Activated naive CD4-positive, alpha-beta T cell treated with anti-CD3 and anti-CD28 coated beads, Interleukin-2, amount 10 ng/mL, durations not matched to agents 7 days and 5 days (primary cell): ENCODE measurements around the gene DNAJB2.
A peak's percentile ranks its signal among the peaks of the same experiment; 100 is the strongest.

Experiments used
- CTCF ChIA-PET: fragments of 350-600 bp; sonication (Branson Sonifier 250); formaldehyde crosslinking; loops from one replicate; lab custom pipeline; 2021; ENCODE audit warnings: antibody characterized with exemption; lab: Charles Lee
- DNase-seq: peaks from one replicate; pipeline ENCODE4 v3.0.0-alpha.2; 2020
- H3K27ac Mint-ChIP-seq: one replicate; pipeline ENCODE4 v1.8.0; 2021; ENCODE audit warnings: mild to moderate bottlenecking, moderate library complexity, mixed read lengths
- H3K27me3 Mint-ChIP-seq: one replicate; pipeline ENCODE4 v1.8.0; 2021; ENCODE audit warnings: mild to moderate bottlenecking, mixed read lengths
- H3K36me3 Mint-ChIP-seq: one replicate; pipeline ENCODE4 v1.8.0; 2021; ENCODE audit warnings: mixed read lengths
- H3K4me1 Mint-ChIP-seq: one replicate; pipeline ENCODE4 v1.8.0; 2021; ENCODE audit warnings: mixed read lengths
- H3K4me3 Mint-ChIP-seq: one replicate; pipeline ENCODE4 v1.8.0; 2021; ENCODE audit warnings: mild to moderate bottlenecking, moderate library complexity, mixed read lengths
- H3K9me3 Mint-ChIP-seq: one replicate; pipeline ENCODE4 v1.8.0; 2021; ENCODE audit warnings: mixed read lengths

Gene DNAJB2

DNA sequence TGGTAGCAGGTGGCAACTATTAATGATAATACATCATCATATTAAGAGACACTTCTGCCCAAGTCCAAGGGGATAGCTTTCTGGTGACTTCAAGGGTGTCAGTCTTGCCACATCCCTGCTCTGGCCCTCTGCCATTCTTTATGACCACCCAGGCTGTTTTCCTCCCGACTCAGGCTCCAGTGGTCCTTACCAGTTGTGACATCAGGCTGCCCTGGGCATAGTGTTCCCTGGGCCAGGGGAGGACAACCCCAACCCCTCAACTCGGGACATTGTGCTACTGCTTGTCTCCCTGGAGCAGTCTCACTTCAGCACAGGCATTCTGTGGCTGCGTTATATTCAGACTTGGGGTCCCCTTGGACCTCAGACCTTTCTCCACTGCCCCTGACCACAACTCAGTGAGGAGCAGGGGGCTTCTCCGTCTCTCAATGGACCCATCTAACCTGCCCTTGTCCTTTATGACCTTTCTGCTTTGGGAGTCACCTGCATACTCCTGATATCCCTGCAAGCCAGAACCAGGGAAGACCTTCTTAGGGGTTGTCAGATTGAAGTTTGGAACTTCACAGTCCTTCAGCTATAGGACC lies 12.8 kb downstream of the DNAJB2 start:
- Mint-ChIP-seq H3K4me3 (no peak overlapping the region), H3K4me1 (peaks cover 20% of the 10 kb centered on the region), H3K9me3 (no peaks in the 10 kb centered on the region), H3K36me3 (no peaks in the 10 kb centered on the region), H3K27me3 (peaks cover 62% of the 10 kb centered on the region), H3K27ac (no peak overlapping the region)
- CTCF ChIA-PET: interaction anchor here (1.0 to 14.6 kb wide), 4 partner anchors 12 to 263 kb away, joined by 3 to 267 read pairs (median 50); partner anchors contain the start of genes DNAJB2, NHEJ1, TUBA4A and TUBA4B
- DNase-seq: no peak

GRCh38 chr2:219292616-219293015 lies 13.4 kb downstream of the DNAJB2 start:
- CTCF ChIA-PET: interaction anchor here (1.3 to 14.6 kb wide), 4 partner anchors 12 to 133 kb away, joined by 3 to 267 read pairs (median 50); partner anchors contain the start of genes DNAJB2, NHEJ1, TUBA4A and TUBA4B
- DNase-seq: no peak
- no peak overlapping the region for H3K4me3 Mint-ChIP-seq
- H3K4me1 Mint-ChIP-seq: peaks cover 23% of the 10 kb centered on the region
- H3K36me3 Mint-ChIP-seq: no peaks in the 10 kb centered on the region
- H3K27me3 Mint-ChIP-seq: peaks cover 68% of the 10 kb centered on the region
- H3K9me3 Mint-ChIP-seq: no peaks in the 10 kb centered on the region
- H3K27ac Mint-ChIP-seq: no peak overlapping the region

DNA sequence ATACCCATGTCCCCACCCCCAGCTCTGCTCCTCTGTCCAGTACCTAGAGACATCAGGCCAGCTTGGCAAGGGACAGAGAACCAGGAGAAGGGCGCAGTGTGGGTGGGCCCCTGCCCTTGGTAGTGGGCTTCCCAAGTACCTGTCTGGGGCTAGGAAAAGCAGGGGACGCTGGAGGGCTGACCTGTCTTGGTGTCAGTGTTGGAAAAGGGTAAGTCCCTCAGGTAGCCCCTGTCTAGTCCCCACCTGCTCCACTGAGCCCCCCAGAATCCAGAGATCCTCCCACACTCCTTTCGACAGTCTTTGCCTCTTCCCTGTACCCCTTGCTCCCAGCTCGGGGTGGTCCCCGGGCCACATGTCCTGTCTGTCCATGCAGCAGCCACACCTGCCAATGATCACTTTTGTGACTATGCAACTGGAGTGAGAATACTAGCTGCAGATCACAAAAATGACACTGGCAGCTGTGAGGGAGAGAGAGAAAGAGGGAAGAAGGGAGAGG lies 14.6 kb downstream of the DNAJB2 start:
- peaks cover 72% of the 10 kb centered on the region for H3K27me3 Mint-ChIP-seq
- peaks cover 31% of the 10 kb centered on the region for H3K4me1 Mint-ChIP-seq
- DNase-seq: no peak
- peak overlapping the region; percentile 44 for H3K4me3 Mint-ChIP-seq
- H3K36me3 Mint-ChIP-seq: no peaks in the 10 kb centered on the region
- no peaks in the 10 kb centered on the region for H3K9me3 Mint-ChIP-seq
- CTCF ChIA-PET: interaction anchor here (1.1 to 14.6 kb wide), 10 partner anchors 10 to 134 kb away, joined by 3 to 267 read pairs (median 8); partner anchors contain the start of genes DNAJB2, GLB1L, NHEJ1 and STK16
- no peak overlapping the region for H3K27ac Mint-ChIP-seq

DNA sequence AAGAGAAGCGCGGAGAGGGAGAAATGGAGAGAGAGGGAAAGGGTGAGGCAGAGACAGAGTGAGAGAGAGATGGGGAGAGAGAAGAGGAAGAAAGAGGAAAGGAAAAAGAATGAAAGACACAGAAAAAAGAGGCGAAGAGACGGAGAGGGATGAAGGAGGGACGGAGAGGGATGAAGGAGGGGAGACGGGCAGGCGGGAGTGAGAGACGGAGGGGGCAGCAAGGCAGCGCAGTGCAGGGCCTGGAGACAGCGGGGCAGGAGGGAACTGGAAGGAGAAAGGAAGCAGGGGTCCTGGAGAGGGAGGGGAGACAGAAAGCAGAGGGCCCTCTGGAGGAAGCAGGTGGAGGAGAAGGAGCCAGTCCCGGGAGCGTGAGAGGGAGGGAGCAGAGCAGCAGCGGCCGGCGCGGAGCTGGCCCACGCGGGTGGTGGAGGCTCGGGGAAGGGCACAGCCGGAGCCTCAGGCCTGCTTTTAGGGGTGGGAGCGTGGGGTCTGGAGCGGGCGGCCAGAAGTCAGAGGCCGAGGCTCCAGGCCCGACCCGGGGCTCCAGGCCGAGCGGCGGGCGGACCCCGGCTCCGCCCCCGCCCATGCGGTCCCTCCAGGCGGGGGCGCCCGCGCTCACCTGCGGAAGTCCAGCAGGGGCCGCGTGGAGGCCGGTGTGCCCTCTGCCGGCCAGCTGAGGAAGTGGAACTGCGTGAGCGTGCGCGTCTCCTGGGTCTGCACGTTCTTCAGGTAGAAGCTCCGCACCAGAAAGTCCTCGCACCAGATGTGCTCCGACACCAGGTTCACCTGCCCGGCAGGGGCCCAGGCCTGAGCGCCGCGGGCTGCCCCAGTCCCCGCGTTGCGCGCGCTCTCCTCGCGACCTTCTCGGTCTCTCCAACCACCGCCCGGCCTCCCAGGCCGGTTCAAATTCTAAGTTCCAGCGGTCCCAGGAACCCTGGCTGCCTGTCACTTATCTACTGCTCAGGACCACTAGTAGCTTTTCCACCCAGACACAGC lies 15.5 kb downstream of the DNAJB2 start:
- peak; percentile 90 for DNase-seq
- Mint-ChIP-seq H3K27ac (no peak overlapping the region), H3K27me3 (peaks cover 81% of the 10 kb centered on the region), H3K4me1 (peaks cover 36% of the 10 kb centered on the region), H3K9me3 (no peaks in the 10 kb centered on the region), H3K36me3 (no peaks in the 10 kb centered on the region), H3K4me3 (peak overlapping the region; percentile 47)
- CTCF ChIA-PET: interaction anchor here (0.6 to 14.6 kb wide), 48 partner anchors 8 to 275 kb away, joined by 3 to 267 read pairs (median 4); partner anchors contain the start of genes ANKZF1, ATG9A, CNPPD1 and DNAJB2

- Mint-ChIP-seq H3K27me3 (peaks cover 84% of the 10 kb centered on the region), H3K36me3 (no peaks in the 10 kb centered on the region), H3K4me3 (no peak overlapping the region), H3K9me3 (no peaks in the 10 kb centered on the region), H3K27ac (no peak overlapping the region), H3K4me1 (peaks cover 36% of the 10 kb centered on the region)
- CTCF ChIA-PET: interaction anchor here (1.1 to 14.6 kb wide), 17 partner anchors 16 to 237 kb away, joined by 3 to 267 read pairs (median 12); partner anchors contain the start of genes ANKZF1, ATG9A, DNAJB2 and GLB1L
- DNase-seq: no peak
Measured at GRCh38 chr2:219296142-219296541, 17.0 kb downstream of the DNAJB2 start.

GRCh38 chr2:219296631-219297391 lies 17.6 kb downstream of the DNAJB2 start:
- no peaks in the 10 kb centered on the region for H3K36me3 Mint-ChIP-seq
- H3K4me3 Mint-ChIP-seq: no peak overlapping the region
- DNase-seq: peak; percentile 38
- H3K4me1 Mint-ChIP-seq: peaks cover 36% of the 10 kb centered on the region
- CTCF ChIA-PET: interaction anchor here (1.1 to 14.6 kb wide), 10 partner anchors 16 to 238 kb away, joined by 3 to 267 read pairs (median 17); partner anchors contain the start of genes CNPPD1, DNAJB2, GLB1L and NHEJ1
- no peak overlapping the region for H3K27ac Mint-ChIP-seq
- H3K9me3 Mint-ChIP-seq: no peaks in the 10 kb centered on the region
- H3K27me3 Mint-ChIP-seq: peaks cover 86% of the 10 kb centered on the region

DNA sequence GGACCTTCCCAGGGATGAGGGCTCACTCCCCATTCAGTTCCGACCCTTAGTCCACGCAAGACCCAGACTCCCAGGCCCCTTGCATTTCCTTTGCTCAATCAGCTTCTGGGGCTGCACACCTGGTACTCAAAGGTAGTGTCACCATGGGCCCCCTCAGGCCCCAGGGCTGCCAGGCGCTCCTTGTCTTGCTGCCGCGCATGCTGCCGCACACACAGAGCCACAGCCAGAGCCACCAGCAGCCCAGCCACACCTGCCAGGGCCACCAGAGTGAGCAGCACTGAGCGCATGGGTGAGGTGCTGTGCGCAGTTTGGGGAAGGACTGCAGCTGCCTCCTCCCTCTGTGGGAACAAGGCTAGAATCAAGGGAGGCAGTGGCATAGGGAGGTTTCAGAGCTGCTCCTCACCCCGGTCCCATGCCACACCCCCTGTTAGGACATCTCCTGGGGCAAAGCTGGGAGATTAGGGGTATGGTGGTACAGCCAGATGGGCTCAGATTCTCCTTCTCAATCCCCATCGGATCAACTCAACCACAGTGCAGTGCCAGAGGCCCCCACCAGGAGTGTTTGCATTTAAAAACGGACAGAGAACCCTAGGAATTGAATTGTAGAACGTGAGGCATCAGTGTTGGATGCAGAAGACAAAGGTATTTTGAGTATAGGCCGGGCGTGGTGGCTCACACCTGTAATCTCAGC lies 18.7 kb downstream of the DNAJB2 start:
- Mint-ChIP-seq H3K27ac (no peak overlapping the region), H3K4me3 (no peak overlapping the region), H3K27me3 (peaks cover 86% of the 10 kb centered on the region), H3K4me1 (peaks cover 36% of the 10 kb centered on the region), H3K9me3 (no peaks in the 10 kb centered on the region), H3K36me3 (no peaks in the 10 kb centered on the region)
- CTCF ChIA-PET: interaction anchor here (0.8 to 14.6 kb wide), 11 partner anchors 9 to 240 kb away, joined by 3 to 267 read pairs (median 4); partner anchors contain the start of genes CNPPD1, DNAJB2 and NHEJ1
- no peak for DNase-seq

DNA sequence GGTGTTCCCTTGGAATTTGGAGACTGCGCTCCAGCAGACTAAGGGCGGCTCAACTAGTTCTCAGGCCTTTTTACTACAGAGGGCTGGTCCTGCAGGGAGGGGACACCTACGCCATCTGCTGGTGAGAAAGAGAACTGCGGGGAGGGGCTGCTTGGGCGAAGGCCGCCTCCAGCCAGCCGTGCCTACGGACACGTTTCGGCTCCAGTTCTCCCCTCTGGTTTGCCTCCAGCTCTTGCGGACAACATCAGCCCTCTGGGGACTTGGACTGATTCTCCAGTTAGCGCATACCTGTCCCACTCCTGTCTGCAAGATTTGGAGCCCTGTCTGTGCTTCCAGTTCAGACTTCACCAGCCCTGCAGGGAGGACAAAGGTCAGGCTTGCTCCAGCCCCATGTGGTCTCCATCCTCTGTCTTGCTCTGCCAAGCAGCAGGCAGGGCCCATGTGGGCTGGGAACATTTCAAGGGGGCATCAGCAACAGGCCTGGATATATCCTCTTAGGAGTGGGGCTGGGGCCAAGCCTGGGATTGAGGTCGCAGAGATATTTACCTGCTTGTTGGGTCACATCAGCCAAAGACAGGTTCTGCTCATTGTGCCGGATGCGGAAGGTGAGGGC lies 19.7 kb downstream of the DNAJB2 start:
- DNase-seq: peak; percentile 93
- H3K27ac Mint-ChIP-seq: no peak overlapping the region

DNA sequence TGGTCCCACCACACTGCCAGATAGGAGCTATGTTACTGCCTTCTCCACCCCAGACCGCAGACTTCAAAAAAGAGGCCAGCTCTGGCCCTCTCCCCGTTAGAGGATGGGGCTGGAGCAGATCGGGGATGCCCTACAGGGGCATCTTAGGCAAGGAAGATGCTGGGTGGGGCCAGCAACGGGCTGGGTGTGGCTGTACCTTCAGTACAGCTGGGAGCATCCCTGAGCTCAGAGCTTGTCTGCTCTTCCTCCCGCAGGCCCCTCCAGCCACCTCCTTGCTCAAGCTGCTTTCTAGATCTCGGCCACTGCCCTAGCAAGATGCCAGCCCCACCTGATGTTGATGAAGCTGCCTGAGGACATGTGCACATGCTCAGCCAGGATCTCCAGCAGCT lies 20.2 kb downstream of the DNAJB2 start:
- peaks cover 31% of the 10 kb centered on the region for H3K4me1 Mint-ChIP-seq
- no peaks in the 10 kb centered on the region for H3K36me3 Mint-ChIP-seq
- H3K4me3 Mint-ChIP-seq: no peak overlapping the region
- H3K9me3 Mint-ChIP-seq: no peaks in the 10 kb centered on the region
- peaks cover 84% of the 10 kb centered on the region for H3K27me3 Mint-ChIP-seq
- CTCF ChIA-PET: interaction anchor here (1.0 to 14.6 kb wide), 15 partner anchors 13 to 270 kb away, joined by 3 to 267 read pairs (median 4); partner anchors contain the start of genes ANKZF1, ATG9A, CNPPD1 and DNAJB2
- no peak for DNase-seq
- H3K27ac Mint-ChIP-seq: no peak overlapping the region

More for the DNA sequence above, 19.7 kb downstream of the DNAJB2 start:
- H3K4me1 Mint-ChIP-seq: peaks cover 36% of the 10 kb centered on the region
- no peaks in the 10 kb centered on the region for H3K9me3 Mint-ChIP-seq
- CTCF ChIA-PET: interaction anchor here (0.8 to 14.6 kb wide), 15 partner anchors 13 to 269 kb away, joined by 3 to 267 read pairs (median 4); partner anchors contain the start of genes ANKZF1, ATG9A, CNPPD1 and DNAJB2
- H3K36me3 Mint-ChIP-seq: no peaks in the 10 kb centered on the region
- H3K4me3 Mint-ChIP-seq: no peak overlapping the region
- peaks cover 89% of the 10 kb centered on the region for H3K27me3 Mint-ChIP-seq

DNA sequence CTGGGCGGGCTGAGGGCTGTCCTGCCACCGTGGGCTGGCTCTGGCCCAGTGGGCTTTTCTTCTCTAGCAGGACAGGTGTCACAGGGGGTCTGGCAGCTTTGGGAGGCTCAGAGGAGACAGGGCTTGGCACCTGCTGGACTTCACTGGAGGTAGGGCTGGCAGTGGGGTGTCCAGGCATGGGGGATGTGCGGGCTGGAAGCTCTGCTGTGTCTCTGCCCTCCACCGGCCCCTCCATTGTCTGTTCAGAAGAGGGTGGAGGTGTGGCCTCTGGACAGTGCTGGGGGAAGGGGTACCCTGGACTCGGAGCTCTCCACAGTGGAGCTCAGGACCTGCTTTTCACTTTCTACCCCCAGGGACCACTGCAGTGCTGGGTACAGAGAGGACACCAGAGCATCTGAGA lies 20.9 kb downstream of the DNAJB2 start:
- no peak for DNase-seq
- Mint-ChIP-seq H3K27me3 (peaks cover 81% of the 10 kb centered on the region), H3K4me1 (peaks cover 27% of the 10 kb centered on the region), H3K9me3 (no peaks in the 10 kb centered on the region), H3K36me3 (no peaks in the 10 kb centered on the region), H3K4me3 (no peak overlapping the region), H3K27ac (no peak overlapping the region)
- CTCF ChIA-PET: interaction anchor here (0.7 to 14.6 kb wide), 15 partner anchors 12 to 271 kb away, joined by 3 to 267 read pairs (median 4); partner anchors contain the start of genes ANKZF1, ATG9A, DNAJB2 and NHEJ1

GRCh38 chr2:219302412-219302968 lies 23.3 kb downstream of the DNAJB2 start:
- no peak for DNase-seq
- Mint-ChIP-seq H3K4me1 (peaks cover 14% of the 10 kb centered on the region), H3K36me3 (no peaks in the 10 kb centered on the region), H3K9me3 (no peaks in the 10 kb centered on the region), H3K27me3 (peaks cover 63% of the 10 kb centered on the region), H3K4me3 (no peak overlapping the region), H3K27ac (no peak overlapping the region)
- CTCF ChIA-PET: interaction anchor here (0.7 to 14.6 kb wide), 4 partner anchors 8 to 294 kb away, joined by 3 to 267 read pairs (median 3); partner anchors contain the start of genes DNAJB2 and DNPEP

DNA sequence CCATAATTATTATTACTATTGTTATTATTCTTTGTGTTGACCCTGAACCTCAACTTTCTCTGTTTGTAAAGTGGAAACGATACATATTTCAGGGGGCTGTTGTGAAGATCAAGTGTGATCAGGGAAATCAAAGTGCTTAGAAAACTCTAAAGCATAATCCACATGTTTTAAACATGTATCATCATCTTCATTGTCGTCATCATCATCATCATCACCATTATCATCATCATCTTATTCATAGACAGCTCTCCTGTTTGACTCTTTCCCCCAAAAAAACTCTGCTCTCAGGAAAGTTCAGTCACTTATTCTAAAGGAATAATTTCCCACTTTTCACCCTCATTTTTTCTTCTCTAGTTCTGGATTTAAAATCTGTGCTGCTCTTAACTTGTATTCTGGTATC lies 25.1 kb downstream of the DNAJB2 start:
- Mint-ChIP-seq H3K27ac (no peak overlapping the region), H3K4me3 (no peak overlapping the region), H3K27me3 (peaks cover 71% of the 10 kb centered on the region), H3K4me1 (no peaks in the 10 kb centered on the region), H3K36me3 (no peaks in the 10 kb centered on the region), H3K9me3 (no peaks in the 10 kb centered on the region)
- CTCF ChIA-PET: interaction anchor here (1.0 to 1.7 kb wide), 6 partner anchors 9 to 150 kb away, joined by 3 to 8 read pairs (median 4); partner anchors contain the start of gene NHEJ1
- DNase-seq: no peak
